Measurements from ENCODE around the gene REX1BD. TPM values are rescaled to one million over a fixed set of nuclear protein-coding genes. Genes with fewer than 3 reads are reported as not detected.

Gene REX1BD
- total and polyA plus RNA-seq, 2 donors from 2014 or later = 56.9 to 104 TPM

DNA sequence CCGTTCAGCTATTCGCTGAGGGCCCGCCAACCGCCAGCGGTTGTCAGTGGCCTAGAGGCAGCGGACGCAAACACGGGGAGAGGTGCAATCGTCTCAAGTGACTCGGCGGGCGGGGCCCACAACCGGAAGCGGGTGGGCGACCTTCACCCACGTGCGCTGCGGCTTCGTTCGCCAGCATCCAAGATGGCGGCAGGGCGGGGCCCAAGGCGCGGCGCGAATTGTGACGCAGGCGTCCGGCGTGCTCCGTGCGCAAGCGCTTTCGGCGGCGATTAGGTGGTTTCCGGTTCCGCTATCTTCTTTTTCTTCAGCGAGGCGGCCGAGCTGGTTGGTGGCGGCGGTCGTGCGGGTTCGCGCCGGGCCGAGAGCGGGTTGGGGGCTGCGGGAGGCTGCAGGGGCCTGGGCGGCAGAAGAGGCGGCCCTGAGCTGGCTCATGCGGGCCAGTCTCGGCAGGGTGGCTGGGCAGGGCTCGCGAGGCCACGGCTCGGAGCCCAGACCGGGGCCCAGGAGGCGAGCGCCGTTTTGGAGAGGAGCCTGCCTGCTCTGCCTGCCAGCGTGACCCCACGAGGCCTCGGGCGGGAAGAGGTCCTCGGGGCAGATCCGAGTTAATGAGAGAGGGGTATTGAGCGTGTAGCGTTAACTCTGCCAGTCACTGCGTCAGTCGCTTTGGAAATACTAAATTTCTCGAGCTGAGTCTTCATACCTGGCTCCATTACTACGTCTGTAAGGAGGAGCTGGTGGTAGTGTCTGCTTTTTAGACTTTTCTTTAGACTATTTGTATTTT lies 16.8 kb upstream of the REX1BD start, which contains the start of gene UBA52:
Gene UBA52 (plus strand): TSS at position 294 of the 781 bp plus-strand sequence. CDS start 1,444 bp downstream, outside the sequence.
- Histone ChIP-seq H3K27me3 (ENCODE audit: control insufficient read depth, insufficient read depth, low read length) (no peaks in the 10 kb centered on the region), H3K4me3 (ENCODE audit: low read length in 3 of 3) (peak within 1 kb of the TSS; percentile 93 to 99 (median 98)), H3K4me1 (ENCODE audit: control insufficient read depth in 2 of 3, insufficient read depth in 2 of 3, low read depth in 1 of 3, low read length in 3 of 3) (peaks cover 0 to 13% (median 9%) of the 10 kb centered on the region in 3 donors), H3K27ac (ENCODE audit: low read depth in 2 of 2, low read length in 2 of 2) (peak within 1 kb of the TSS; percentile 73 to 88), H3K9me3 (ENCODE audit: control insufficient read depth in 2 of 3, insufficient read depth in 1 of 3, low read length in 3 of 3) (no peaks in the 10 kb centered on the region), H3K9ac (ENCODE audit: low read length in 3 of 3) (peak within 1 kb of the TSS; percentile 72 to 99 (median 95)), H3K36me3 (ENCODE audit: control insufficient read depth in 2 of 3, insufficient read depth in 3 of 3, low read length in 3 of 3) (peaks cover 6 to 40% (median 23%) of the 10 kb centered on the region in 3 donors)
- TF ChIP-seq, protein P1, sequence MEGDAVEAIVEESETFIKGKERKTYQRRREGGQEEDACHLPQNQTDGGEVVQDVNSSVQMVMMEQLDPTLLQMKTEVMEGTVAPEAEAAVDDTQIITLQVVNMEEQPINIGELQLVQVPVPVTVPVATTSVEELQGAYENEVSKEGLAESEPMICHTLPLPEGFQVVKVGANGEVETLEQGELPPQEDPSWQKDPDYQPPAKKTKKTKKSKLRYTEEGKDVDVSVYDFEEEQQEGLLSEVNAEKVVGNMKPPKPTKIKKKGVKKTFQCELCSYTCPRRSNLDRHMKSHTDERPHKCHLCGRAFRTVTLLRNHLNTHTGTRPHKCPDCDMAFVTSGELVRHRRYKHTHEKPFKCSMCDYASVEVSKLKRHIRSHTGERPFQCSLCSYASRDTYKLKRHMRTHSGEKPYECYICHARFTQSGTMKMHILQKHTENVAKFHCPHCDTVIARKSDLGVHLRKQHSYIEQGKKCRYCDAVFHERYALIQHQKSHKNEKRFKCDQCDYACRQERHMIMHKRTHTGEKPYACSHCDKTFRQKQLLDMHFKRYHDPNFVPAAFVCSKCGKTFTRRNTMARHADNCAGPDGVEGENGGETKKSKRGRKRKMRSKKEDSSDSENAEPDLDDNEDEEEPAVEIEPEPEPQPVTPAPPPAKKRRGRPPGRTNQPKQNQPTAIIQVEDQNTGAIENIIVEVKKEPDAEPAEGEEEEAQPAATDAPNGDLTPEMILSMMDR (IDR thresholded peaks at IDR 0.05; ENCODE audit: borderline replicate concordance, extremely low read depth, insufficient read depth) = no peak
- FAIRE-seq (peak; percentile 77), DNase-seq (peak; percentile 98 to 99 (median 99))
- intact Hi-C loops (cut with DNase I) = no loop called here

DNA sequence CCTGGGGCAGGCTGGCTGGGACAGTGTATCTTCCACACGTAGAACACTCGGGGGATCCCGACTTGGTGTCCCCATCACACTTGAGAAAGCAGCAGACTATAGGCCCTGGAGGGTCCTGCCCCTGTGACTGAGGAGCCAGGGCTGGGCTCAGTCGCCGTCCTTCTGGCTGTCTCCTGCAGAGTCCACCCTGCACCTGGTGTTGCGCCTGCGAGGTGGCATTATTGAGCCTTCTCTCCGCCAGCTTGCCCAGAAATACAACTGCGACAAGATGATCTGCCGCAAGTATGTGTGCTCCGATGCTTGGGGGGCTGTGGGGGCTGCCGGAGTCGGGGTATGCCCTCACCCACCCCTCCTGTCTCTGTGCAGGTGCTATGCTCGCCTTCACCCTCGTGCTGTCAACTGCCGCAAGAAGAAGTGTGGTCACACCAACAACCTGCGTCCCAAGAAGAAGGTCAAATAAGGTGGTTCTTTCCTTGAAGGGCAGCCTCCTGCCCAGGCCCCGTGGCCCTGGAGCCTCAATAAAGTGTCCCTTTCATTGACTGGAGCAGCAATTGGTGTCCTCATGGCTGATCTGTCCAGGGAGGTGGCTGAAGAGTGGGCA lies 13.8 kb upstream of the REX1BD start:
- H3K27me3 ChIP-seq (ENCODE audit: control insufficient read depth, insufficient read depth, low read length) = no peaks in the 10 kb centered on the region
- no peak overlapping the region for H3K4me3 ChIP-seq (ENCODE audit: low read length in 3 of 3)
- FAIRE-seq (no peak), DNase-seq (no peak)
- H3K9me3 ChIP-seq (ENCODE audit: control insufficient read depth in 2 of 3, insufficient read depth in 1 of 3, low read length in 3 of 3) = no peaks in the 10 kb centered on the region
- intact Hi-C loops (cut with DNase I) = no loop called here
- peaks cover 6 to 25% (median 17%) of the 10 kb centered on the region in 3 donors for H3K36me3 ChIP-seq (ENCODE audit: control insufficient read depth in 2 of 3, insufficient read depth in 3 of 3, low read length in 3 of 3)
- H3K27ac ChIP-seq (ENCODE audit: low read depth in 2 of 2, low read length in 2 of 2) = no peak overlapping the region
- H3K9ac ChIP-seq (ENCODE audit: low read length in 3 of 3) = no peak overlapping the region
- TF ChIP-seq, protein P1 (IDR thresholded peaks at IDR 0.05; ENCODE audit: borderline replicate concordance, extremely low read depth, insufficient read depth) = no peak
- H3K4me1 ChIP-seq (ENCODE audit: control insufficient read depth in 2 of 3, insufficient read depth in 2 of 3, low read depth in 1 of 3, low read length in 3 of 3) = peaks cover 0 to 13% (median 9%) of the 10 kb centered on the region in 3 donors

DNA sequence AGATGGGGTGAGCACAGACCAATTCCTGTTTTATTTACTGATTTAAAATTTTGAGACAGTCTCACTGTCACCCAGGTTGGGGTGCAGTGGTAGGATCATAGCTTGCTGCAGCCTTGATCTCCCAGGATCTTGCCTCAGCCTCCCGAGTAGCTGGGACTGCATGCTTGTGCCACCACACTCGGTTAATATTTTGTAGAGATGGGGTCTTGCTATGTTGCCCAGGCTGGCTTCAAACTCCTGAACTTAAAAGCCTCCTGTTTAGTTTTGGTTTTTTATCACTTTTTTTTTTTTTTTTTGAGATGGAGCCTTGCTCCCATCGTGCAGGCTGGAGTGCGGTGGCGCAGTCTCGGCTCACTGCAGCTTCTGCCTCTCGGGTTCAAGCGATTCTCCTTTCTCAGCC lies 12.2 kb upstream of the REX1BD start:
- peaks cover 0 to 13% (median 9%) of the 10 kb centered on the region in 3 donors for H3K4me1 ChIP-seq (ENCODE audit: control insufficient read depth in 2 of 3, insufficient read depth in 2 of 3, low read depth in 1 of 3, low read length in 3 of 3)
- no peak overlapping the region for H3K9ac ChIP-seq (ENCODE audit: low read length in 3 of 3)
- DNase-seq (no peak), FAIRE-seq (no peak)
- H3K9me3 ChIP-seq (ENCODE audit: control insufficient read depth in 2 of 3, insufficient read depth in 1 of 3, low read length in 3 of 3) = no peaks in the 10 kb centered on the region
- H3K36me3 ChIP-seq (ENCODE audit: control insufficient read depth in 2 of 3, insufficient read depth in 3 of 3, low read length in 3 of 3) = peaks cover 6 to 25% (median 17%) of the 10 kb centered on the region in 3 donors
- no peaks in the 10 kb centered on the region for H3K27me3 ChIP-seq (ENCODE audit: control insufficient read depth, insufficient read depth, low read length)
- intact Hi-C loops (cut with DNase I) = no loop called here
- H3K4me3 ChIP-seq (ENCODE audit: low read length in 3 of 3) = no peak overlapping the region
- TF ChIP-seq, protein P1 (IDR thresholded peaks at IDR 0.05; ENCODE audit: borderline replicate concordance, extremely low read depth, insufficient read depth) = no peak
- no peak overlapping the region for H3K27ac ChIP-seq (ENCODE audit: low read depth in 2 of 2, low read length in 2 of 2)
